BE2C (cell line): ENCODE results near the gene DGKK.

Source experiments
- DNase-seq: peaks from one replicate; pipeline ENCODE4 v3.0.0-alpha.2; 2020
- H3K27me3 ChIP-seq: fragments of 250-450 bp; sonication (Bioruptor Pico); 2 replicates; pipeline ENCODE4 v1.5.1; 2020; ENCODE audit warnings: mild to moderate bottlenecking
- H3K36me3 ChIP-seq: fragments of 250-450 bp; sonication (Bioruptor Pico); 2 replicates; pipeline ENCODE4 v1.5.1; 2020; ENCODE audit warnings: mild to moderate bottlenecking
- H3K4me1 ChIP-seq: fragments of 250-450 bp; sonication (Bioruptor Pico); 2 replicates; pipeline ENCODE4 v1.5.1; 2020
- H3K4me3 ChIP-seq: 2 replicates; pipeline ENCODE4 v1.5.1; 2011; ENCODE audit warnings: low read depth, low read length
- H3K9me3 ChIP-seq: fragments of 250-450 bp; sonication (Bioruptor Pico); 2 replicates; pipeline ENCODE4 v1.5.1; 2020
- CTCF ChIP-seq: IDR thresholded peaks from 2 replicates; pipeline ENCODE4 v1.5.1; 2012; ENCODE audit warnings: mild to moderate bottlenecking, low read depth, low read length

Gene DGKK

GRCh38 chrX:50484662-50485061 is 14.0 kb upstream of the DGKK start:
- Histone ChIP-seq H3K27me3 (no peaks in the 10 kb centered on the region), H3K9me3 (no peaks in the 10 kb centered on the region), H3K36me3 (no peaks in the 10 kb centered on the region), H3K4me3 (no peak overlapping the region), H3K4me1 (no peaks in the 10 kb centered on the region)
- no peak for TF ChIP-seq CTCF
- DNase-seq, result no peak

GRCh38 chrX:50483283-50483682 is 12.7 kb upstream of the DGKK start:
- DNase-seq, result no peak
- Histone ChIP-seq H3K27me3 (no peaks in the 10 kb centered on the region), H3K9me3 (no peaks in the 10 kb centered on the region), H3K4me3 (no peak overlapping the region), H3K4me1 (no peaks in the 10 kb centered on the region), H3K36me3 (no peaks in the 10 kb centered on the region)
- no peak for TF ChIP-seq CTCF

GRCh38 chrX:50475208-50475607 is 4.6 kb upstream of the DGKK start:
- no peaks in the 10 kb centered on the region for H3K4me1 ChIP-seq
- H3K27me3 ChIP-seq, result peaks cover 4% of the 10 kb centered on the region
- no peak for TF ChIP-seq CTCF
- no peaks in the 10 kb centered on the region for H3K36me3 ChIP-seq
- H3K4me3 ChIP-seq, result no peak overlapping the region
- DNase-seq, result no peak
- no peaks in the 10 kb centered on the region for H3K9me3 ChIP-seq

- peaks cover 28% of the 10 kb centered on the region for H3K27me3 ChIP-seq
- H3K36me3 ChIP-seq, result no peaks in the 10 kb centered on the region
Observed at GRCh38 chrX:50471390-50471789, 765 bp upstream of the DGKK start.

GRCh38 chrX:50469206-50469605 is 1.4 kb downstream of the DGKK start:
- Histone ChIP-seq H3K36me3 (no peaks in the 10 kb centered on the region), H3K27me3 (peaks cover 28% of the 10 kb centered on the region), H3K4me3 (peak overlapping the region; percentile 48), H3K4me1 (no peaks in the 10 kb centered on the region; the same call in 1 of the 2 replicates), H3K9me3 (no peaks in the 10 kb centered on the region)
- no peak for TF ChIP-seq CTCF
- peak; percentile 45 for DNase-seq

More at GRCh38 chrX:50471390-50471789, 765 bp upstream of the DGKK start:
- no peaks in the 10 kb centered on the region for H3K9me3 ChIP-seq
- TF ChIP-seq CTCF, result no peak
- peak; percentile 34 for DNase-seq
- peak overlapping the region; percentile 44 for H3K4me3 ChIP-seq
- H3K4me1 ChIP-seq, result no peaks in the 10 kb centered on the region; the same call in 1 of the 2 replicates

GRCh38 chrX:50459615-50460014 is 11.0 kb downstream of the DGKK start:
- no peaks in the 10 kb centered on the region for H3K27me3 ChIP-seq
- no peaks in the 10 kb centered on the region for H3K9me3 ChIP-seq
- TF ChIP-seq CTCF, result no peak
- H3K4me3 ChIP-seq, result no peak overlapping the region
- DNase-seq, result no peak
- no peaks in the 10 kb centered on the region for H3K4me1 ChIP-seq
- no peaks in the 10 kb centered on the region for H3K36me3 ChIP-seq
